Ovary (tissue), 3 donors: ENCODE data around the gene RGL3.

Experiments used
- EP300 ChIP-seq: sonication (generic); formaldehyde crosslinking; IDR thresholded peaks from one replicate; pipeline ENCODE4 v1.6.1; 2017; ENCODE audit warnings: antibody characterized with exemption
- POLR2A ChIP-seq: fragments of 450-650 bp; IDR thresholded peaks from one replicate; pipeline ENCODE4 v1.6.1; 2017; ENCODE audit warnings: antibody characterized with exemption, mild to moderate bottlenecking, moderate library complexity
- TF ChIP-seq, protein P1 (sequence below), 3 donors: fragments of 450-650 bp in 2 of 3; fragments of 200-600 bp in 1 of 3; IDR thresholded peaks; one replicate each; pipeline versions ENCODE4 v1.5.1 to v1.8.0; 2016 to 2022; ENCODE audit warnings: antibody characterized with exemption in 3 of 3, mild to moderate bottlenecking in 1 of 3
- donor health status: DM: no; HTN: no; CAD: no.

DNA sequence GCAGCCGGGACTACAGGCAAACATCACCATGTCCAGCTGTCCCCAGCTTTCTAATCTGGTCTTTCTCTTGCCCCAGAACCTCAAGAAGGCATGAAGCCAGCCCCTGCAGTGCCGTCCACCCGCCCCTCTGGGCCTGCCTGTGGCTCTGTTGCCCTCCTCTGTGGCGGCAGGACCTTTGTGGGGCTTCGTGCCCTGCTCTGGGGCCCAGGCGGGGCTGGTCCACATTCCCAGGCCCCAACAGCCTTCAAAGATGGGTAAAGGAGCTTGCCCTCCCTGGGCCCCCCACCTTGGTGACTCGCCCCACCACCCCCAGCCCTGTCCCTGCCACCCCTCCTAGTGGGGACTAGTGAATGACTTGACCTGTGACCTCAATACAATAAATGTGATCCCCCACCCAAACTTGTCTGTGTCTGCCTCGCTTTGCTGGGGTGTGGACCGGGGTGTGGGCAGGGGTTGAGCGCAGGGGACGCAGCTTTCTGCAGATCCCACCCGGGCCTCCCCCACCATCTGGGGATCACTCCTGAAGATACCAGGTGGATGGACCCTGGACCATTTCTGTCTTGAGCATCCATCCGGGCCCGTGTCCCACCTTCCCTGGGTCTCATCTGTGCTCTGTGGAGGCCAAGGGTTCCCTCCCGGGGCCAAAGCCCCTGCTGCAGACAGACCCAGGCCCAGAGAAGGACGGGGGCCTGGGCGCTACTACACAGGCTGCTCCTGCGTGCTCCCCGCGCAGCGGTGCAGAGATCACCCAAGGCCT is 31.6 kb upstream of the RGL3 start:
- TF ChIP-seq, protein P1, sequence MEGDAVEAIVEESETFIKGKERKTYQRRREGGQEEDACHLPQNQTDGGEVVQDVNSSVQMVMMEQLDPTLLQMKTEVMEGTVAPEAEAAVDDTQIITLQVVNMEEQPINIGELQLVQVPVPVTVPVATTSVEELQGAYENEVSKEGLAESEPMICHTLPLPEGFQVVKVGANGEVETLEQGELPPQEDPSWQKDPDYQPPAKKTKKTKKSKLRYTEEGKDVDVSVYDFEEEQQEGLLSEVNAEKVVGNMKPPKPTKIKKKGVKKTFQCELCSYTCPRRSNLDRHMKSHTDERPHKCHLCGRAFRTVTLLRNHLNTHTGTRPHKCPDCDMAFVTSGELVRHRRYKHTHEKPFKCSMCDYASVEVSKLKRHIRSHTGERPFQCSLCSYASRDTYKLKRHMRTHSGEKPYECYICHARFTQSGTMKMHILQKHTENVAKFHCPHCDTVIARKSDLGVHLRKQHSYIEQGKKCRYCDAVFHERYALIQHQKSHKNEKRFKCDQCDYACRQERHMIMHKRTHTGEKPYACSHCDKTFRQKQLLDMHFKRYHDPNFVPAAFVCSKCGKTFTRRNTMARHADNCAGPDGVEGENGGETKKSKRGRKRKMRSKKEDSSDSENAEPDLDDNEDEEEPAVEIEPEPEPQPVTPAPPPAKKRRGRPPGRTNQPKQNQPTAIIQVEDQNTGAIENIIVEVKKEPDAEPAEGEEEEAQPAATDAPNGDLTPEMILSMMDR (IDR thresholded peaks at IDR 0.05): no peak
- TF ChIP-seq EP300: no peak
- TF ChIP-seq POLR2A: no peak
